Stimulated activated CD8-positive, alpha-beta memory T cell treated with anti-CD3 and anti-CD28 coated beads, Interleukin-2, amount 100 ng/mL, for 48 hours (primary cell): Measurements from ENCODE around the gene KIF5B.
"Not testable (repeated sequence)": the region's sequence is repeated elsewhere in the genome, so short reads cannot be mapped to it uniquely, and the experiment has no call there.

Source experiments
- DNase-seq, 2 donors: peaks; one replicate each; pipeline ENCODE4 v3.0.0-alpha.2; 2020; ENCODE audit warnings: low read depth in 2 of 2

Gene KIF5B

GRCh38 chr10:32007026-32007425 is 49.2 kb downstream of the KIF5B start:
- no peak for DNase-seq

GRCh38 chr10:32005050-32005449 is 51.2 kb downstream of the KIF5B start:
- DNase-seq = no peak

- no peak for DNase-seq
Measured at GRCh38 chr10:32004161-32004591, 52.0 kb downstream of the KIF5B start.

- DNase-seq = no peak
Measured at GRCh38 chr10:32002531-32002930, 53.7 kb downstream of the KIF5B start.

GRCh38 chr10:32000937-32001336 is 55.3 kb downstream of the KIF5B start:
- no peak for DNase-seq

GRCh38 chr10:31999836-32000235 is 56.4 kb downstream of the KIF5B start:
- no peak for DNase-seq

GRCh38 chr10:31999070-31999660 is 57.1 kb downstream of the KIF5B start:
- no peak for DNase-seq

GRCh38 chr10:31994926-31995325 is 61.3 kb downstream of the KIF5B start:
- no peak for DNase-seq

GRCh38 chr10:31990937-31991336 is 65.3 kb downstream of the KIF5B start:
- no peak for DNase-seq

- DNase-seq = not testable (repeated sequence)
Measured at GRCh38 chr10:31987786-31988185, 68.4 kb downstream of the KIF5B start.

GRCh38 chr10:31982111-31982510 is 74.1 kb downstream of the KIF5B start:
- DNase-seq = no peak

- DNase-seq = no peak
Measured at GRCh38 chr10:31980471-31980870, 75.8 kb downstream of the KIF5B start.

- not testable (repeated sequence) for DNase-seq
Measured at GRCh38 chr10:31979071-31979470, 77.2 kb downstream of the KIF5B start.

GRCh38 chr10:31978156-31978483 is 78.1 kb downstream of the KIF5B start:
- no peak for DNase-seq

GRCh38 chr10:31977440-31978155 is 78.6 kb downstream of the KIF5B start:
- no peak for DNase-seq

GRCh38 chr10:31975157-31975765 is 81.0 kb downstream of the KIF5B start:
- no peak for DNase-seq

- no peak for DNase-seq
Measured at GRCh38 chr10:31974434-31975124, 81.6 kb downstream of the KIF5B start.

- no peak for DNase-seq
Measured at GRCh38 chr10:31972519-31973041, 83.6 kb downstream of the KIF5B start.

- not testable (repeated sequence) for DNase-seq
Measured at GRCh38 chr10:31969847-31970246, 86.4 kb downstream of the KIF5B start.

- DNase-seq = no peak
Measured at GRCh38 chr10:31963589-31963980, 92.6 kb downstream of the KIF5B start.

GRCh38 chr10:31962826-31963588 is 93.2 kb downstream of the KIF5B start:
- DNase-seq = no peak
